GM19240 (cell line): ENCODE results near the gene GCLC.
"Not testable (repeated sequence)": the region's sequence is repeated elsewhere in the genome, so short reads cannot be mapped to it uniquely, and the experiment has no call there.

Source experiments
- DNase-seq: peaks from one replicate; pipeline ENCODE4 v3.0.0; 2011; ENCODE audit warnings: low spot score; ENCODE audit not compliant: insufficient read length

Gene GCLC

GRCh38 chr6:53544470-53545308 lies at the start of gene GCLC:
Gene GCLC (minus strand): TSS chr6:53545101. CDS start chr6:53544645, 456 bp downstream.
- peak; percentile 52 for DNase-seq

DNA sequence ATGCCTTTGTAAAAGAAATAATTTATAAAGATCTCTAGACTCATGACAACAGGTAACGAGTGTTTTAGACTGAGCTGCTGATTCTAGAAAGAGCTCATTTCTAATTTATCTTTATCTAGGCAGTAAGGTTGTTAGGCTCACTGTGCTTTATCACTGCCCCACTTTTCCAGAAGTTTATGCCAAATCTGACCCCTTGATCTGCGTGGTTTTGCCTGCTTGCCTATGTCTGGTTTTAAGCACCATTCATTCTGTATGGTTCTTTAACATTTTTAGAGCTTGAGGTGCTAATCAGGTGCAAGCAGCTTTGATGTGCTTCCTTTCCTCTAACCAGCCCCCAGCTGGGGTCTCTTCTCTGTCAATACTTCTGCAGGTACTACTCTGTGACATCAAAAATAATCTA lies 49.7 kb upstream of the GCLC start:
- DNase-seq: no peak

DNA sequence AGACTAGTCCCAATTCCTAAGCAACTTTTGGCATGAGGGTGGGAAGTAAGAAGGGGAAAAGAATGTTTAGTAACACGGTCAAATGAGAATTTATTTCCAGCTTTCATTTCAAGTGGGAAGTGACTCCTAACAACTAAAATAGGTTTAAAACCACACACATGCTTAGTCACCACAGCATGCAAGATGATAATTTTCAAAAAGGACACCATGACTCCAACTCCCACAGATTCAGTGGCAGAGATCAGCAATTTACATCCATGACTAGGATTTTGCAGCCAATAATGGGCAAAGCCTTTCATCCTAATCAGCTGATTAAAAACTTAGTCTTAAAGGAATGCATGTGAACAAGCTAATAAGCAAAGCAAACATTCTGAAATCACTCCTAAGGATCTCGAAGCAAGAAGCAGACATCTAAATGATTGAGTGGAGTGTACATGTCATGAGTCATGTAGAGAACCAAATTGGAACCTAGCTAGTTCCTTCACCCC lies 48.1 kb upstream of the GCLC start:
- DNase-seq: no peak

DNA sequence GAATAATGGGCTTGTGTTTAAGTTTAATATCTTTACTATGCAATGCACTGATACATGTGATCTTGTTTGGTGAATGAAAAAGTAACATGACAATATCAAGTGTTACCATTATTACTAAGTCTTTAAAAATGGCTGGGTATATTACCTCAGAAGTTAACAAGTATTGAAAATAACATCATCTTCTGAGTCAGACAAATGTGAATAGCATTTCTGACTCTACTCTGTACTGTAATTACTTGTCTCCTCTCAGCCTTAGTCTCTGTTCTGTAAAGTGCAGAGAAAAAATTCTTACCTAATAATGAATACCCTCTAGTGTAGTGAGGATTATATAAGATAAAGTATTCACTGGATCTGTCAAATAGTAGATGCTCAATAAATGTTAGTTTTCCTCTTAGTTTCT lies 47.0 kb upstream of the GCLC start:
- no peak for DNase-seq

DNA sequence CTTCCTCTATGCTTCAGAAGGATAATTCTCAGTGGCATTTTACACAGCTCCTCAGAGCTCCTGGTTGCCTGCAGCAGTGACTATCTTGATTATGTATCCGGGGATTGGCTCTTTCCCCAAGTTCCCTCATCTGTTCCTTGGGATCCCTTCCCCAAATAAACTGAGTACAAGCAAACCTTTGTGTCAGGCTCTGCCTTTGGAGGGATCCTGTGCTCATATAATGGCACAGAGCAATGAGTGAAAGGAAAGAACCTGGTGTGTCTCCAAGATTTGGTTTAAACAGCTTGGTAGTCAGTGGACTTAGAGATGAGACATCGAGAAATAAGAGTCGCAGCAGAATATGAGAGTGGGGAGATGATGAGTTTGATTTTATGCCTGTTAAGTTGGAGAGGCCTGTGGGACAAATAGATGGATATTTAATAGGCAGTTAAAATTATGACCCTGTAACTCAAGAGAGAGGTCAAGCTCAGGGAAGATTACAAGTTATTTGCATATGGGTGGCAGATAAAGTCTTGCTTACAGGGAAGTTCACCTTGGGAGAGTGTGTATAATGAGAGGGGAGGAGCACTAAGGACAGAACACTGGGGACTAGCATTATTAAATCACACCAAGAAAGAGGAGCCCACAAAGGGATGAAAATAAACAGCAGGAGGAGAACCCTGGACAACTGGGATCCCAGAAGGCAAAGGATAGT lies 44.1 kb upstream of the GCLC start:
- DNase-seq: no peak

- DNase-seq: no peak
Measured at GRCh38 chr6:53587291-53587690, 42.4 kb upstream of the GCLC start.

- no peak for DNase-seq
Measured at GRCh38 chr6:53585208-53585900, 40.5 kb upstream of the GCLC start.

DNA sequence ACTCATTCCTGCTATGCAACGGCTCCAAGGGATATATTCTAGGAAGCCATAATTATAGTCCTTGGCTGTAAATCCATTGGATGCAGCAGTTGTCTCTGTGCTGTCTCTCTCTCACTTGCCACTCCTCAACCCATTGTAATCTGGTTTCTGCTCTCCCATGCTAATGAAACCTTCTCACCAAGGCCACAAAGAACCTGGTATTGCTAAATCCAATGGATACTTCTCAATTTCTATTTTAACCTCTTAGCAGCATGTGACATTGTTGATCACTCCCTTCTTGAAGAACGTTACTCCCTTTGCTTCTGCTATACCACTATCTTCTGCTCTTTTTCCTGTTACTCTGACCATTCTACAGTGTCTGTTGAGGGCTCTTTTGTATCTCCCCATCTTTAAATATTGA lies 39.8 kb upstream of the GCLC start:
- no peak for DNase-seq

DNA sequence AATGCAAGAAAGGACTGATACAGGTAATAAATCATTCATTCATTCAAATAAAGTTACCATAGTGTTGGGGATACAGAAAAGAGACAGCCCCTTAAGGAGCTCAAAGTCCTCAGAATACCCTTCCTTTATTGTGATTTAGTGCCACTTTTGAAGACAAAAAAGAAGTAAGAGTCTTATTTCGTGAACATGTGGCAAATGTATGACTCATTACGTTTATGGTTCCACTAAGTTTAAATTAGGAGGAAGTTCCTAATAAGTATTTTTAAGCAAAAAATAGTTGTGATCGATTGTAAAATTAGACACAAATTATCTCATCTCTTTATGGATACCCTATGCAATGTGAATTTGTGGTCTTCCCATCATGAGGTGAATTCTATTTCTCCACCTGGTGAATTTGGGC lies 38.5 kb upstream of the GCLC start:
- no peak for DNase-seq

DNA sequence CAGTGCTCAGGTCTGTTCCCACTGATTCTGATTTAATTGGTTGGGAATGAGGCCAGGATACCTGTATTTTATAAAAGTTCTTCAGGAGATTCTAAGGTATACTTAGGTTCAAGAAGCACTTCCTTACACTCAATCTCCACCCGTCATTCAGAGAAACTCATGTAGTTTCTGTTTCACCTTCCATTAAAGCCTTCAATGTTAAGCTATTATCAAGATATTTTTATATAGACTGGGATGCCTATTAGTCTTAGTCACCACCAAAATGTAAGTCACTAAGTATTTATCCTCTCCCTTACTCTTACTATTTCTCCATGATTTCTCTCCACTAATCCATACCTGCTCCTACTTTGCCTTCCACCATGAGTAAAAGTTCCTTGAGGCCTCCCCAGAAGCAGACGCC lies 38.1 kb upstream of the GCLC start:
- no peak for DNase-seq

- DNase-seq: no peak
Measured at GRCh38 chr6:53581856-53582255, 37.0 kb upstream of the GCLC start.

GRCh38 chr6:53581173-53581773 lies 36.4 kb upstream of the GCLC start:
- no peak for DNase-seq

DNA sequence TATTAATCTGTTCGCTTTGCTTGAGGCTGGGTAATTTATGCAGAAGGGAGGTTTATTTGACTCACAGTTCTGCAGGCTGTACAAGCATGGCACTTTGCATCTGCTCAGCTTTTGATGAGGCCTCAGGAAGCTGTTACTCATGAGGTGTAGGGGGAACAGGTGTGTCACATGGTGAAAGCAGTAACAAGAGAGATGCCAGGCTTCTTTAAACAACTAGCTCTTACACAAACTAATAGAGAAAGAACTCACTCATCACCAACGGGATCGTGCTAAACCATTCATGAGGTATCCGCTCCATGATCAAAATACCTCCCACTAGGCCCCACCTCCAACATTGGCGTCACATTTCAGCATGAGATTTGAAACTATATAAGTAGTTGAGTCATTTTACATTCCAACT lies 34.4 kb upstream of the GCLC start:
- no peak for DNase-seq

DNA sequence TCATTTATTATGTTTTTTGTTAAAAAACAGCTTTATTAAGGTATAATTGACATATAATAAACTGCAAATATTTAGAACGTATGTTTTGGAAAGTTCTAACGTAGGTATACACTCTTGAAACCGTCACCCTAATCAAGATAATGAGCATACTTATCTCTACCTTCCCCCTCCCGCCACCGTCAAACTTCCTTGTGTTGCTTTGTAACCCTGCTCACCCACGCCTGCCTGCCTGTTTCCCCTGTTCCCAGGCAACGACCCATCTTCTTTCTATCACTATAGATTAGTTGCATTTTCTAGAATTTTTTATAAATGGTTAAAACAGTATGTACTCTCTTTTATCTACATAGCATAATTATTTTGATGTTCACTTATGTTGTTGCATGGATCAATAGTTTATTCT lies 33.5 kb upstream of the GCLC start:
- DNase-seq: no peak

GRCh38 chr6:53573299-53573698 lies 28.4 kb upstream of the GCLC start:
- no peak for DNase-seq

GRCh38 chr6:53572379-53572778 lies 27.5 kb upstream of the GCLC start:
- not testable (repeated sequence) for DNase-seq

DNA sequence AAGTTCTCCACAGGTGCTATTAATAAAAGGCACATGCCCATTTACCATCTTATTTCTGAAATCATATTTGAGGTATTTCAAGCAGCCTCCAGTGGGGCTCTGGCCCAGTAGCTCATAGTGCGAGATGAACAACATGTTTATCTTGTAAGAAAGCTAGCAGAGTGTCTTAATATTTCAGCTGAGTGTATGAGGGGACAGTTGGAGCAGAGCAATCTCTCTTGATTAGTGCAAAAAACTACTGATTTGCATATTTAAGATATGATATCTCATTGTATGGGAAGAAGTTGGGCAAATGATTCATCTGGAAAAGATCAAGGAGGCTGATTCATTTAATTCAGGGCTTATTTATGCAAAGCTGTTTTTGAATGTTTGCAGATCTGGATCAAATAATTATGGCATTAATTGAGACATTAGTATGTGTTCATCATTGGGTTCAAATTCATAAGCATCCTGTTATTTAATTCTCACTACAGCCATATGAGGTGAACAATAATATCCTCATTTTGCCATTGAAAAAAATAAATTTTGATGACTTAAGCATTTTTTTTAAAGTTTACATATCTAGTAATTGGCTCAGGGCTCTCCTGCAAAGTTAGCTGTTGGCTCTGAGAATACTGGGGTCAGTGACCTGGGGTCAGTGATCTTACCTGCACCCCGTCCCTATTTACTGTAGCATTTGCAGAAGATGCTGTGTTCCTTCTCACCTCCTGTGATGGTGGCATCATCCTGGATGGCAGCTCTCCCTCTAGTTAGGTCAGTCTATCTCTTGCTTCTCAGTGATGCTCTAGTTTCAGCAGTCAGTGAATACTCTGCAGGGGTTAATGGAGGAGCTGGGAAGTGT lies 24.1 kb upstream of the GCLC start:
- DNase-seq: no peak

- no peak for DNase-seq
Measured at GRCh38 chr6:53567701-53568100, 22.8 kb upstream of the GCLC start.

- DNase-seq: no peak
Measured at GRCh38 chr6:53566755-53567154, 21.9 kb upstream of the GCLC start.

DNA sequence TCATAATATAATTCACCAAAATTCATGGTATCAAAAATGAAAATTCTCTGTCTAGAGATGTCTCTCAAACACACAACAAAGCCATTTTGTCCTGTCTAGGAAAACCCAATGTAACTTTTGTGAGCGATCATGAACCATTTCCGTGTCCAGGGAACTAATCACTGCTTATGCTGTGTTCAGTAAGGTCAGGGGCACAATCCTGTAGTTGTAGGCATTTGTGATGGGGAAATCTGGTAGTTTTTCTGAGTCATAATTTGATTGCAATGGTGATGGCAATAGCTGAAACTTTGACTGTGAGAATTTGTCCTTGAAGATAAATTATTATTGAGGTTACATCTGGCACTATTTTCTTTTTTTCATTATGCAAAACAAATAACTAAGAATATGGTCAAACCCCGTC lies 21.0 kb upstream of the GCLC start:
- DNase-seq: no peak
